Measurements from ENCODE around the gene ZAR1L.

The ZAR1L gene

GRCh38 chr13:32282096-32282711, 33.0 kb downstream of the ZAR1L start:
- no peak overlapping the region for H3K4me3 ChIP-seq (ENCODE audit: low read depth, low read length)
- no peak for DNase-seq (ENCODE audit: low read depth)
- TF ChIP-seq CTCF (IDR thresholded peaks at IDR 0.05; ENCODE audit: low read depth, low read length, missing control alignments), result no peak

GRCh38 chr13:32281096-32281495, 34.1 kb downstream of the ZAR1L start:
- no peak for TF ChIP-seq CTCF (IDR thresholded peaks at IDR 0.05; ENCODE audit: low read depth, low read length, missing control alignments)
- DNase-seq (ENCODE audit: low read depth), result no peak
- no peak overlapping the region for H3K4me3 ChIP-seq (ENCODE audit: low read depth, low read length)

- no peak for DNase-seq (ENCODE audit: low read depth)
- H3K4me3 ChIP-seq (ENCODE audit: low read depth, low read length), result no peak overlapping the region
- no peak for TF ChIP-seq CTCF (IDR thresholded peaks at IDR 0.05; ENCODE audit: low read depth, low read length, missing control alignments)
Measured at GRCh38 chr13:32278426-32278825, 36.7 kb downstream of the ZAR1L start.

- DNase-seq (ENCODE audit: low read depth), result no peak
- H3K4me3 ChIP-seq (ENCODE audit: low read depth, low read length), result no peak overlapping the region
- no peak for TF ChIP-seq CTCF (IDR thresholded peaks at IDR 0.05; ENCODE audit: low read depth, low read length, missing control alignments)
Measured at GRCh38 chr13:32277839-32278238, 37.3 kb downstream of the ZAR1L start.

GRCh38 chr13:32272021-32272683, 43.0 kb downstream of the ZAR1L start:
- no peak for DNase-seq (ENCODE audit: low read depth)
- no peak for TF ChIP-seq CTCF (IDR thresholded peaks at IDR 0.05; ENCODE audit: low read depth, low read length, missing control alignments)

GRCh38 chr13:32267836-32268439, 47.2 kb downstream of the ZAR1L start:
- TF ChIP-seq CTCF (IDR thresholded peaks at IDR 0.05; ENCODE audit: low read depth, low read length, missing control alignments), result peak; percentile 95
- no peak overlapping the region for H3K4me3 ChIP-seq (ENCODE audit: low read depth, low read length)
- no peak for DNase-seq (ENCODE audit: low read depth)

More at GRCh38 chr13:32272021-32272683, 43.0 kb downstream of the ZAR1L start:
- no peak overlapping the region for H3K4me3 ChIP-seq (ENCODE audit: low read depth, low read length)
